Left kidney (tissue), 2 donors: ENCODE results near the gene SOX12. TPM values are rescaled to one million over a fixed set of nuclear protein-coding genes. Genes with fewer than 3 reads are reported as not detected.
"Not testable (repeated sequence)": the region's sequence is repeated elsewhere in the genome, so short reads cannot be mapped to it uniquely, and the experiment has no call there.

Experiments
- DNase-seq: peaks from one replicate; pipeline ENCODE4 v3.0.0-alpha.2; 2013
- polyA plus RNA-seq: library from polyadenylated mRNA; unstranded; fragments of 120-200 nt; gene quantifications from one replicate; pipeline ENCODE4 v1.2.1, GENCODE V29; 2013; ENCODE audit not compliant: insufficient read length

Gene SOX12
- polyA plus RNA-seq, 1 donor: 31.6 TPM

- no peak for DNase-seq
Measured at GRCh38 chr20:328027-328974, 2.9 kb downstream of the SOX12 start.

DNA sequence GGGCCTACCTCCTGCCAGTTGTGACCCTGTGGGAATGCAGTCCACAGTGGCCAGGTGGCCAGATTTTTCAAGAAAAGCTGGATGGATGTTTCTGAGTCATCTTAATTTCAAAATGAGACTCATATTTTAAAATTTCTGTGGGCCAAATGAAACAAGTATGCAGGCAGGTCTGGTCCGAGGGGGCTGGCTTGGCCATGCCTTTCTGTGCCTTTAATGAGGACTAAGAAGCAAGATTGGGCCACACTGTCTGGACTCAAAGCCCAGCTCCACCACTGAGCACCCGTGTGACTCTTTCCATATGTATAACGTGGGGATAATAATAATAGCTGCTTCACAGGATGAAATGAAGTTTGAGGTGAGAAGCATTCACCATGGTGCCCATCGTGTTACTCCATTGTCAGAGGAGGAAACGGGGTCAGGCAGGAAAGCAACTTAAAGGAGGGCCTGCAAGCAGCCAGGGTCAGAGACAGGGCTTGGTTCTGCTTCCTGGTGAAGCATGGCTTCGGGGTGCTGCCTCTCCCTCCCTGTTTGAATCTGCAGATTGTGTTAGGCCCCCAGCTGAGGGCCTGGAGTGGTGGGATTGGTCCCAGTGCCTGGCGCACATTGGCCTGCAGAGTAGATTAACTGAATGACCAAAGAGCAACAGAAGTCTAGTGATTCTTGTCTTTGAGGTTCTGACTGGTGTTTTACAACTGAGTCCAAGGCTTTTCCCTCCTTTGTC is 3.8 kb downstream of the SOX12 start:
- no peak for DNase-seq

GRCh38 chr20:329851-330232 is 4.5 kb downstream of the SOX12 start:
- no peak for DNase-seq

GRCh38 chr20:330233-331149 is 5.1 kb downstream of the SOX12 start:
- DNase-seq: peak; percentile 65

- DNase-seq: no peak
Measured at GRCh38 chr20:334578-334977, 9.2 kb downstream of the SOX12 start.

DNA sequence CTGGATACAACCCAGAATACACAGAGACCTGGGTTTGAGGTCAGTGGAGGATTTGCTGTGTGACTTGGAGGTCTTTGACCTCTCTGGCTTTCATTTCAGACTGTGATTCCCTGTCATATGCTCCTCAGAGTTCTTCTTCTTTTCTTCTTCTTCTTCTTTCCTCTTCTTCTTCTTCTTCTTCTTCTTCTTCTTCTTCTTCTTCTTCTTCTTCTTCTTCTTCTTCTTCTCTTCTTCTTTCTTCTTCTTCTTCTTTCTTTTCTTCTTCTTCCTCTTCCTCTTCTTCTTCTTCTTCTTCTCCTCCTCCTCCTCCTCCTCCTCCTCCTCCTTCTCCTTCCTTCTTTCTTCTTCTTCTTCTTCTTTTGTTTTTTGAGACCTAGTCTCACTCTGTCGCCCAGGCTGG is 10.7 kb downstream of the SOX12 start:
- DNase-seq: not testable (repeated sequence)

DNA sequence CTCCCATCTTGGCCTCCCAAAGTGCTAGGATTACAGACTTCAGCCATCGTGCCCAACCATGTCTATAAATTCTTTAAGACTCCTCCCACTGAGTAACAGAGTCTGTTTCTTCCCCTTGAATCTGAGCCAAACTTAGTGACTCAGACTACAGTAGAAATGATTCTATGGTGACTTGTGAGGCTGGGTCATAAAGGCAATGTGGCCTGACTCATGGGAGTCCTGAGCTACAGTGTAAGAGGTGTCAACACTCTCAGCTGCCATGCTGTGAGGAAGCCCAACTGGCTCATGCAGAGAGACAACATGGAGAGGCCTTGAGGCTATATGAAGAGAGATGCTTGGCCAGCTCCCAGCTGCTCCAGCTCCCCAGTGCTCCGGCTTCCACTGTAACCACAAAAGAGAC is 16.3 kb downstream of the SOX12 start:
- no peak for DNase-seq

- DNase-seq: no peak
Measured at GRCh38 chr20:343107-343506, 17.8 kb downstream of the SOX12 start.

GRCh38 chr20:346033-346639 is 20.8 kb downstream of the SOX12 start:
- DNase-seq: no peak

GRCh38 chr20:346640-347316 is 21.4 kb downstream of the SOX12 start, which contains the start of gene NRSN2:
Gene NRSN2 (plus strand): TSS chr20:347111. CDS start chr20:349644, 2,533 bp downstream.
- DNase-seq: no peak

DNA sequence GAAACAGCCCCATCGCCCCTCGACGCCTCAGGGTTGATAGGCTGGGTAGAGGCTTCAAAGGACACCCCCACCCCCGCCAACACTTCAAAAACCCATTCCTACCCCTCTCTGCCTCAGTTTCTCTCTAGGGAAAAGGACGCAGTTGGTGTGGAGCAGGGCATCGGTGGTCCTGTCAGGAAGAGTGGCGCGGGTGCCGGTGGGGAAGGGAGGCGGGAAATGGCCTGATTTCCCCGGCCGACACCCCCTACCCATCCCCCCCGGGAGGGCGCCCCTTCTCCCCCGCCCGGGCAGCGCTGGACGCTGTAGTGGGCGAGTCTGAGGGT is 21.9 kb downstream of the SOX12 start:
- no peak for DNase-seq

GRCh38 chr20:347640-348484 is 22.5 kb downstream of the SOX12 start:
- peak; percentile 95 for DNase-seq

GRCh38 chr20:348972-349841 is 23.9 kb downstream of the SOX12 start:
- DNase-seq: no peak

GRCh38 chr20:353166-353565 is 27.8 kb downstream of the SOX12 start:
- no peak for DNase-seq

DNA sequence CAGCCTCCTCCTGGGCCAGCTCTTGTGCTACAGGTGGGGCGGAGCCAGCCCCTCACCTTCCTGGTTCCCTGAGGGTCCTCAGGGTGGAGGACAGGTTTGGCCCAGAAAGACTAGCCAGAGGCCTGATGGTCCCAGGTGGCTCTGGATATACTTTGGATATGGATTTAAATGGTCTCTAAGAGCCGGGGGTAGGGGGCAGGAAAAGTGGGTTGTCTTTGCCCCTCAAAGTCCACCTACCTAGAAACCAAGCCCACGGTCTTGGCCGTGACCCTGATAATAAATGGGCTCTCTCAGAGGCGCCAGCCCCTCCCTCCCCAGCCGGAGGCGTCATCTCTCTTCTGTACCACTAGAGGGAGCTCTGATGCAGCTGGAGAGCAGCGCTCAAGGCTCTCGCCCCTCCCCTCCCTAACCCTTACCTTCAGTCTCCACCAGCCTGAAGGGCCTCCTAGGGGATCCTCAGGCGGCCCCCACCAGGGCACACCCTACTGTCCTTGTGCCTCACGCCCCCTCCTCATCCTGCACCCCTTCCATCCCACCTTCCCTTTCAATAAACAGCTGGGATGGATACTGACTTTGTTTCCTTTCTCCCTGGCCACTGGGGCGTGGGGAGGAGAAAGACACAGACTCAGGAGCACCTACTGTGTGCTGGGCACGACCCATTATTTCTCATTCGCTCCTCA is 29.1 kb downstream of the SOX12 start:
- DNase-seq: peak; percentile 77

DNA sequence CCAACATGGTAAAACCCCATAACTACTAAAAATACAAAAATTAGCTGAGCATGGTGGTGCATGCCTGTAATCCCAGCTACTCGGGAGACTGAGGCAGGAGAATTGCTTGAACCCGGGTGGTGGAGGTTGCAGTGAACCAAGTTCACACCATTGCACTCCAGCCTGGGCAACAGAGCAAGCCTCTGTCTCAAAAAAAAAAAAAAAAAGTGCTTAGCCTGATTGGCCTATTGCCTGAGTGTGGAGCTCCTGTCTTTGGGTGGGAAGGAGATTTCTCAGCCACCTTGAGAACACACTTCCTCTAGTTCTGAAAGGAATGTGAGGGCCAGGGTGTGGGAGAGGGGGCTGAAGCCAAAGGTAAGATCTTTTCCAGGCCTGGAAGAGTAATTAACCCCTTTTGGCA is 30.8 kb downstream of the SOX12 start:
- not testable (repeated sequence) for DNase-seq

DNA sequence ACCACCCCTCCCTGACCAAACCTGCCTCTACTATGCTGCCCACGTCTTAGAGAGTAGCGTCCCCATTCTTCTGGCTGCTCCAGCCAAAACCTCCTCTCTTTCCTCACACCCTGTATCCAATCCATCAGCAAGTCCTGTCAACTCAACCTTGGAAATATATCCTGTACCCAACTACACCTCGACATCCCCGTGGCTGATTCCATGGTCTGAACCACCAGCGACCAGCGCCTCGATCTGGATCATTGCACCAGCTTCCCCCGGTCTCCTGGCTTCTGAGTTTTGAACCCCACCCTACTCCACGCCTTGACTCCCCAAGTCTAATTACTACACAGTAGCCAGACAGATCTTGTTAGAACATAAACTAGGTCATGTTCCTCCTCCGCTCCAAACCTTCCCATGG is 31.4 kb downstream of the SOX12 start:
- no peak for DNase-seq

GRCh38 chr20:358891-359555 is 33.7 kb downstream of the SOX12 start:
- no peak for DNase-seq
